Mucosa of descending colon (tissue), 3 donors: ENCODE measurements around the gene FAM3D. TPM values are rescaled to one million over a fixed set of nuclear protein-coding genes. Genes with fewer than 3 reads are reported as not detected.

Experiments
- ATAC-seq: fragments of 200-7000 bp; cut with Tn5 transposase; one replicate; pipeline ENCODE4 v1.9.1; 2020; ENCODE audit warnings: mild to moderate bottlenecking, moderate library complexity
- DNase-seq, 3 donors: peaks; one replicate each; pipeline ENCODE4 v3.0.0-alpha.2; 2020
- H3K36me3 ChIP-seq: fragments of 200-600 bp; one replicate; pipeline ENCODE4 v1.8.0; 2021; ENCODE audit warnings: low read depth, mild to moderate bottlenecking
- H3K4me1 ChIP-seq: fragments of 200-600 bp; one replicate; pipeline ENCODE4 v1.8.0; 2021; ENCODE audit warnings: low read depth, mild to moderate bottlenecking
- H3K4me3 ChIP-seq: fragments of 200-600 bp; one replicate; pipeline ENCODE4 v1.8.0; 2021; ENCODE audit warnings: mild to moderate bottlenecking
- H3K9me3 ChIP-seq: fragments of 200-600 bp; one replicate; pipeline ENCODE4 v1.8.0; 2021; ENCODE audit warnings: mild to moderate bottlenecking
- CTCF ChIP-seq: fragments of 200-600 bp; IDR thresholded peaks from one replicate; pipeline ENCODE4 v1.8.0; 2022; ENCODE audit warnings: antibody characterized with exemption, mild to moderate bottlenecking
- intact Hi-C, 2 donors: fragments of 100-400 bp; cut with DNase I in 1 of 2; cut with micrococcal nuclease in 1 of 2; formaldehyde crosslinking; loops; one replicate each; pipeline versions ENCODE4 v1.11.0 to v1.11.1; 2022; cut with DNase I, micrococcal nuclease
- total RNA-seq, 3 donors: library from RNA; stranded (reverse); fragmentation: NEBNext Ultra II Directional in 2 of 3; extraction: Animal tissue kit (Norgen Biotek cat#: 25700) in 2 of 3; gene quantifications; one replicate each; pipeline versions ENCODE4 v1.2.1 to v1.2.4, GENCODE V29; 2021 to 2023
- donor health status: DM: no; HTN: no; CAD: no; lungs with moderate emphysema.
- donor health status: DM: no; HTN: no; CAD: no.
- donor health status: DM: no; HTN: yes; CAD: no.

Gene FAM3D
- total RNA-seq, 3 donors from 2014 or later, result 253 to 761 (median 323) TPM

DNA sequence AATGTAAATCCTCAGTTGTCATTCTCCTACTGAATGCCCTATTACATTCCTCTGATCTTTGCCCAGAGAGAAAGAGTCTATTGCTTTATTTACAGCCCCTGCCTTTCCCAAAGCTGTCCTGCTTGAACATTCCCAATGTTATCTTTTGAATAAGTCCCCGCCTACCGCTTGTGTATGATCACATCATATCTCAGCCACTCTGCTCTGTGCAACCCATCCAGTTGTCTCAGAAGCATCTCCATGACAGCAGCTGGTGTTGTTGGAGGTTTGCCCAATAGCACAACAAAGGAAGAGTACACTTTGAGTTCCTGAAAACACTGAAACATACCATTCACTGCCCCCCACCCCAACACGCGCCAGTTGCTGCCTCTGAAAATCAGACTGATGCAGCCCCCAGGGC is 22.0 kb upstream of the FAM3D start:
- TF ChIP-seq CTCF, result no peak
- intact Hi-C loops, result no loop called here
- peak; percentile 90 for ATAC-seq
- Histone ChIP-seq H3K4me1 (peaks cover 13% of the 10 kb centered on the region), H3K36me3 (no peaks in the 10 kb centered on the region), H3K9me3 (peaks cover 17% of the 10 kb centered on the region), H3K4me3 (no peak overlapping the region)
- DNase-seq, result peak in 2 of 3 donors; percentile 34 to 69

- DNase-seq, result no peak
- no peaks in the 10 kb centered on the region for H3K36me3 ChIP-seq
- intact Hi-C loops, result no loop called here
- peaks cover 13% of the 10 kb centered on the region for H3K4me1 ChIP-seq
- peaks cover 9% of the 10 kb centered on the region for H3K9me3 ChIP-seq
- TF ChIP-seq CTCF, result no peak
- no peak overlapping the region for H3K4me3 ChIP-seq
- no peak for ATAC-seq
Observed at GRCh38 chr3:58686847-58687246, 20.3 kb upstream of the FAM3D start.

DNA sequence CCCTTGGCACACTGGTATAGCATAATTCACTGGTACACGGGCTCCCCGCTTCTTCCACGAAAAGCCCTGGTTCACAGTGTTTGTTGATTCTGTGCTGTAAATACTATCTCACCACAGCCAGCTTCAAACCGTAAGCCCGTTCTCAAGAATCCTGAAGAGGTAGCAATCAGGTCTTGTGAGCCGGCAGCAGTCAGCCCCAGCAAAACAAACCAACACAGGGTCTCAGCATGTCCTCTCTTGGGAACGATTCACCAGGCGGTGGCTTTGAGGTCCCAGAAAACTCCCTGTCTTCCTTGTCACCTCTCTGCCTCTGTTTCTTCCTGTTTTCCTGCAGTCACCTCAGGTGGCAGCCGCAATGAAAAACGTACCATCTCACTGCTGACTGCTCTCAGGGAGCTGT is 19.1 kb upstream of the FAM3D start:
- Histone ChIP-seq H3K4me1 (peaks cover 13% of the 10 kb centered on the region), H3K9me3 (no peaks in the 10 kb centered on the region), H3K36me3 (no peaks in the 10 kb centered on the region), H3K4me3 (no peak overlapping the region)
- DNase-seq (no peak), ATAC-seq (no peak)
- intact Hi-C loops, result no loop called here
- no peak for TF ChIP-seq CTCF

- H3K4me1 ChIP-seq, result peaks cover 13% of the 10 kb centered on the region
- H3K36me3 ChIP-seq, result no peaks in the 10 kb centered on the region
- TF ChIP-seq CTCF, result no peak
- no peak for DNase-seq
- no peak for ATAC-seq
- intact Hi-C loops, result no loop called here
- no peak overlapping the region for H3K4me3 ChIP-seq
- no peaks in the 10 kb centered on the region for H3K9me3 ChIP-seq
Observed at GRCh38 chr3:58683466-58683865, 16.9 kb upstream of the FAM3D start.

DNA sequence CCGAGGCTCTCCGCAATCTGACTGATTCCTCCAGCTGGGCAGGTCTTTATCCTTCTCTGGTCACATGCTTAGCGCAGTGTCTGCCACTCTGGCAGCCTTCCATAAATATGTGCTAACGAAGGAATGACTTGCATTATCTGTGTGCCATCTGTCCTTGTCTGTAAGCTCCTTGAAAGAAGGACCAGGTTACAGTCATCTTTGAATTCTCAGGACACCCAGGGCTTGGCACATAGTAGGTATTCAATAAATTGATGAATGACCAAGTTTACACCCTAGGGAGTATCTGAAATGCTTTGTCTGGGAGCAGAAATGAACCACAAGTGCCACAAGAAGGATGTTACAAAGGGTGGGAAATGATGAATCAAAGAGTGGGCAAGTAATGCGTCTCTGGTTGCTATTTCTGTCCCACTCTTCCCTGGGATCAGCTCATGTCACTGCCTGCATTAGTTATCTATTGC is 16.5 kb upstream of the FAM3D start:
- no peaks in the 10 kb centered on the region for H3K9me3 ChIP-seq
- no peak for ATAC-seq
- H3K4me3 ChIP-seq, result no peak overlapping the region
- no peaks in the 10 kb centered on the region for H3K36me3 ChIP-seq
- intact Hi-C loops, result no loop called here
- TF ChIP-seq CTCF, result no peak
- H3K4me1 ChIP-seq, result peaks cover 9% of the 10 kb centered on the region
- no peak for DNase-seq

GRCh38 chr3:58681863-58682262 is 15.3 kb upstream of the FAM3D start:
- TF ChIP-seq CTCF, result no peak
- Histone ChIP-seq H3K9me3 (no peaks in the 10 kb centered on the region), H3K4me1 (peaks cover 4% of the 10 kb centered on the region), H3K36me3 (no peaks in the 10 kb centered on the region), H3K4me3 (no peak overlapping the region)
- ATAC-seq (no peak), DNase-seq (no peak)
- intact Hi-C loops, result no loop called here
